Stimulated activated memory B cell treated with anti-CD40 and anti-IgM and Interleukin-4, amounts not matched to agents 10 μg/mL and 1 μg/mL and 100 μg/mL, for 72 hours (primary cell): ENCODE measurements around the gene ASB2.
A peak's percentile ranks its signal among the peaks of the same experiment; 100 is the strongest.

Experiments used
- ATAC-seq: fragments of 150-1000 bp; cut with Tn5 transposase; 2 replicates; pipeline ENCODE4 v1.10.0; 2021
- H3K27ac Mint-ChIP-seq: one replicate; pipeline ENCODE4 v1.8.0; 2022; ENCODE audit warnings: mild to moderate bottlenecking, mixed read lengths
- H3K27me3 Mint-ChIP-seq: one replicate; pipeline ENCODE4 v1.8.0; 2022; ENCODE audit warnings: mixed read lengths
- H3K36me3 Mint-ChIP-seq: one replicate; pipeline ENCODE4 v1.8.0; 2022; ENCODE audit warnings: mixed read lengths
- H3K4me1 Mint-ChIP-seq: one replicate; pipeline ENCODE4 v1.8.0; 2022; ENCODE audit warnings: mixed read lengths
- H3K4me3 Mint-ChIP-seq: one replicate; pipeline ENCODE4 v1.8.0; 2022; ENCODE audit warnings: mild to moderate bottlenecking, moderate library complexity, mixed read lengths
- H3K9me3 Mint-ChIP-seq: one replicate; pipeline ENCODE4 v1.8.0; 2022; ENCODE audit warnings: mixed read lengths

ASB2 gene

GRCh38 chr14:93964281-93964680 lies 12.1 kb downstream of the ASB2 start:
- Mint-ChIP-seq H3K27me3 (no peaks in the 10 kb centered on the region), H3K4me3 (no peak overlapping the region), H3K4me1 (peaks cover 92% of the 10 kb centered on the region), H3K27ac (peak overlapping the region; percentile 95), H3K9me3 (peaks cover 6% of the 10 kb centered on the region), H3K36me3 (no peaks in the 10 kb centered on the region)
- ATAC-seq = no peak

- no peaks in the 10 kb centered on the region for H3K27me3 Mint-ChIP-seq
- ATAC-seq = no peak
- no peak overlapping the region for H3K4me3 Mint-ChIP-seq
- H3K9me3 Mint-ChIP-seq = peaks cover 6% of the 10 kb centered on the region
- peaks cover 92% of the 10 kb centered on the region for H3K4me1 Mint-ChIP-seq
- H3K27ac Mint-ChIP-seq = peak overlapping the region; percentile 95
- H3K36me3 Mint-ChIP-seq = no peaks in the 10 kb centered on the region
Measured at GRCh38 chr14:93963692-93964091, 12.7 kb downstream of the ASB2 start.

DNA sequence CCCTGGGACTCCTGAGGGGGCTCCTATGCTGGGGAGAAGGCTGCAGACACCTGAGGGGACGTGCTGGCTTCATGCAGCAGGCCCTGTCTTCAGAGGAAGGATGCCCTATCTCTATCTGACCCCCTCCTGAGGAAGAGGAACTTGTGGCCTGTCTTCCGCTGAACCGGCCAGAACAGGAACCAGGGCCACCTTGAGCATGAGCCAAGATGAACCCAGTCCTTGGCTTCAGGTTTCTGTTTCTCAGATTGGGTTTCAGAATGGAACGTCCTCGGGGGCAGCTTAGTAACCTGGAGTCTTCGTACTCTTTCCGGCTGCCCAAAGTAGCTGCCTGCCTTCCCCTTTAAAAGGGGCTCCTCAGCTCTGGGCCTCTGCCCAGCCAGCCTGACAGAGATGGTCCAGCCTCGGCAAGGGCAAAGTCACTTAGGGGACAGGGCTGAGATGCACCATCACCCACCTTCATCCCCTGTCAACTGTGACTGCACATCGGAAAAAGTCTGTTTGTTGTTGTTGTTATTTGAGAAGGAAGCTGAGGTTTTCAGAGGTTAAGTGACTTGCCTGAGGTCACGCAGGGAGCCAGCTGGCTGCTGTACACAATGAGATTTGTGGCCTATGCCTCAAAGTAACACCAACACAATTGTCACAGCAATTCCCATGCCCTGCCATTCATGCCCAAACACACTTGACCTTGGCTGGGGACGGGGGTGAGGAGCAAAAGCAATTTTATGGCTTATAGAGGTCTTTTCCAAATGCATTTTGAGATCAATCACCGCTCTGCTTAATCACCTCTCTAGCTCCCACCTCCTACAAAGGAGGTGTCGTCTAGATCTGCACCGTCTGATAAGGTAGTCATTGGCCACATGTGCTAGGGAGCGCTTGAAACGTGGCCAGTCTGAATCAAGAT lies 13.4 kb downstream of the ASB2 start:
- peak overlapping the region; percentile 55 for H3K4me3 Mint-ChIP-seq
- peak; percentile 83 for ATAC-seq
- H3K4me1 Mint-ChIP-seq = peaks cover 92% of the 10 kb centered on the region
- peaks cover 6% of the 10 kb centered on the region for H3K9me3 Mint-ChIP-seq
- no peaks in the 10 kb centered on the region for H3K36me3 Mint-ChIP-seq
- H3K27me3 Mint-ChIP-seq = no peaks in the 10 kb centered on the region
- peak overlapping the region; percentile 95 for H3K27ac Mint-ChIP-seq

DNA sequence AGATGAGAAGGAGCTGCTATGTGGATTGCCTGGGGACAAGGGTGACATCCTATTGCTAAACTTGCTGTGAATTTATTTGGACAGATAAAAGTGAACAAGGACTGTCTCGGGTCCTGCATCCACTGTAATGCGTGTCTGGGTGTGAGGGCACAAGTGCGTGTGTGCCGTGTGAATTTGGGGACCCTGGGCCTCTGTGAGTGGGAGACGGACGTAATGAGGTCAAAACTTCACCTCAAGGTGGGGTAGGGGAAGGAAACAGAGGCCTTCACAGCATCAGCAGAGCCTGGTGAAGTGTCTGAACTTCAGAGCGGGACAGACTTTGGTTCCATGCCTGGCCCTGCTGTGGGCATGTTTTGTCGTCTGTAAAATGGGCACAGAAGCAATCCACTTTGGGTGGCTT lies 14.8 kb downstream of the ASB2 start:
- Mint-ChIP-seq H3K4me3 (peak overlapping the region; percentile 57), H3K4me1 (peaks cover 93% of the 10 kb centered on the region), H3K27ac (peak overlapping the region; percentile 95), H3K27me3 (no peaks in the 10 kb centered on the region), H3K9me3 (peaks cover 6% of the 10 kb centered on the region), H3K36me3 (no peaks in the 10 kb centered on the region)
- ATAC-seq = no peak

DNA sequence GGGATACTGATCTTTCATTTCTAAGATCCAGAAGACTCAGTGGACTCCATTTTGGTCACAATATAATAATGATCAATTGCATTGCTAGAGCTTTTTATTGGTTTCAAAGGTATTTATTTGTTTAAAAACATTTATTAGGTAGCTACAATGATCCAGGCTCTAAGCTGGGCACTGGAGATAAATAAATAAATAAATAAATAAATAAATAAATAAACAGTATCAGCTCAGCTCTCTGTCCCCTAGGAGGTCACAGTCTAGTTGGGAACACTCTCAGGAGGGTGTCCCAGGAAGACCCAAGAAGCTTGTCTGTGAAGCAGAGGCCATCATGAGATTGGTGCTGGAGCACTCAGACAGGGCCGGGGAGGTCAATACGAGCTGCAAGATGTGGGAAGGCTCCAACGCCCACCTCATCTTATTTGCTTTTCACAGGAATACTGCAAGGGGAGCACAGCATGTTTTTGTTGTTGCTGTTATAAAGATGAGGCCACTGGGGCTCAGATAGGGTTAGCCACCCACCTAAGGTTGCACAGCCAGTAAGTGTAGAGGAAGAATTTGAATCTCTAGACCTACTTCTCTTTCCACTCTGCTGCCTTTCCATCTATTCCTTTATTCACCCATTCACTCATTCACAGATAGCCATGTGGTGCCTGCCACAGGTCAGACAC lies 15.5 kb downstream of the ASB2 start:
- Mint-ChIP-seq H3K27ac (peak overlapping the region; percentile 95), H3K36me3 (no peaks in the 10 kb centered on the region), H3K9me3 (peaks cover 6% of the 10 kb centered on the region), H3K27me3 (no peaks in the 10 kb centered on the region), H3K4me3 (no peak overlapping the region), H3K4me1 (peaks cover 98% of the 10 kb centered on the region)
- ATAC-seq = no peak

- H3K4me1 Mint-ChIP-seq = peaks cover 99% of the 10 kb centered on the region
- no peak for ATAC-seq
- peaks cover 6% of the 10 kb centered on the region for H3K9me3 Mint-ChIP-seq
- no peaks in the 10 kb centered on the region for H3K36me3 Mint-ChIP-seq
- peak overlapping the region; percentile 92 for H3K27ac Mint-ChIP-seq
- no peaks in the 10 kb centered on the region for H3K27me3 Mint-ChIP-seq
- no peak overlapping the region for H3K4me3 Mint-ChIP-seq
Measured at GRCh38 chr14:93960108-93960475, 16.3 kb downstream of the ASB2 start.

DNA sequence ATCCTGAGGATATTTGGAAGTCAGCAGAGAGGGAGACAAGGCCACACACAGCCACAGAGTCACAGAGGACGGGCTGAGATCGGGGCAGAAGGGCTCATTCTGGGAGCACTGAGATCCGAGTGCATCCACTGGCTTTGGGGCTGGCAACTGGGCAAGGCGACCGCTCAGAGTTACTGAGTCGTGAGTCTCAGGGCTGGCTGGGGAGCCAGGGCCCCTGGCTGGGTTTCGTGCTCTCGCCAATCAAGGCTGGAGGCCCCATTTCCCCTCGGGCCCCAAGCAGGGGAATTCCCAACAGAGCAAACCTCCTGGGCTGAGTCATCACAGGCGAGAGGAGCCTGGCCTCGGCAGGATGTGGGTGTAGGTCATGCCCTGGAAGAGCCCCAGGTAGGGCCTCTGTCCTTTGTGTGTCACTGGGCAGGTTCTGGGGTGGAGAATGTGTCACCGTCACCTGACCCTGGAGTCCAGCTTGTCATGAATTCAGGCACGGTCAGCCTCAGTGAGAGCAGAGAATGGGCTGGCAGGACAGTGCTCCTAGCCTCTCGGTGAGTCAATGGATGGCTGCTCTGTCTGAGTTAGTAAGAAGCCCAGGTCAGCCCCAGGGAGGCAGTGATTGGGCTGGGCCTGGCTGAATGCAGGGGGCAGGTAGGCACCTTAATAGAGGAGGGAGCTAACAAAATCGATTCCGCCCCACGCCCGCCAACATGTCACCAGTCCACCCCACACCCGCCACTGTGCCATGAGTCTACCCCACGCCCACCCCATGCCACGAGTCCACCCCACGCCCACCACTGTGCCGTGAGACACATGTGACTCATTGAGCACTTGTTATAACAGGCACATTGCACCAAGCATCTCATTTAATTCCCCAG lies 16.9 kb downstream of the ASB2 start:
- peak overlapping the region; percentile 92 for H3K27ac Mint-ChIP-seq
- no peaks in the 10 kb centered on the region for H3K9me3 Mint-ChIP-seq
- peak; percentile 87 for ATAC-seq
- H3K36me3 Mint-ChIP-seq = no peaks in the 10 kb centered on the region
- no peaks in the 10 kb centered on the region for H3K27me3 Mint-ChIP-seq
- peak overlapping the region; percentile 70 for H3K4me3 Mint-ChIP-seq
- H3K4me1 Mint-ChIP-seq = peaks cover 99% of the 10 kb centered on the region

DNA sequence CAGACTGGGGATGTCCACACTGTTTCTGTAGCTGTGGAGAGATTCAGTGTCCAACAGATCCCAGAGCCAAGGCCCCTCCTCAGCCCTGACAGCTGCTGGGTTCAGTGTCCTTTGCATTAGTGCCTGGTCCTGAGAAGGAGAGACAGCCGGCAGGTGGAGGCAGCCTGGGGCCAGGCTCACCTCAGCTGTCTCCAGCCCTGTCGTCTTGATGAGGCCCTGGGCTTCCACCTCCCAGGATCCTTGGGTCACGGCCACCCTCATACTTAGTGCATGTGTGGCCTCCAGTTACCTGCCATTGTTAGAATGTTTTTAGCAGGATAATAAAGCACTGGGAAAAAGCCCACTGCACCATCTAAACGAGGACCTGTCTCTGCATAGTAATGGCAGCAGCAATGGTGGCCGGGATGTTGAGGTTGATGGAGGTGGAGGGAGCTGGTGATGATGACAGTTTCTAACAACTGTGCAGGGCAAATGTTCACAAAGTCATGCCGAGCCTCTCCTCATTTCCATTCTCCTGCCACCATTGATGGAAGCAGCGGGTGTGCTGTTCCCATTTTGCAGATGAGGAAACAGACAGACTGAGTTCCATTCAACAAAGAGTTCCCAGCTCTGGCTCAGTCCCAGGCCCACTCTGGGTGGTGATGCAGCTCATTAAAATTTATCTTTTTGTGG lies 17.7 kb downstream of the ASB2 start:
- Mint-ChIP-seq H3K4me1 (peaks cover 99% of the 10 kb centered on the region), H3K36me3 (no peaks in the 10 kb centered on the region), H3K27me3 (no peaks in the 10 kb centered on the region), H3K9me3 (no peaks in the 10 kb centered on the region), H3K27ac (peak overlapping the region; percentile 92), H3K4me3 (peak overlapping the region; percentile 70)
- ATAC-seq = no peak

GRCh38 chr14:93957751-93958566 lies 18.4 kb downstream of the ASB2 start:
- Mint-ChIP-seq H3K27ac (peak overlapping the region; percentile 92), H3K4me1 (peaks cover 94% of the 10 kb centered on the region), H3K4me3 (no peak overlapping the region), H3K27me3 (no peaks in the 10 kb centered on the region), H3K36me3 (no peaks in the 10 kb centered on the region), H3K9me3 (no peaks in the 10 kb centered on the region)
- ATAC-seq = no peak

DNA sequence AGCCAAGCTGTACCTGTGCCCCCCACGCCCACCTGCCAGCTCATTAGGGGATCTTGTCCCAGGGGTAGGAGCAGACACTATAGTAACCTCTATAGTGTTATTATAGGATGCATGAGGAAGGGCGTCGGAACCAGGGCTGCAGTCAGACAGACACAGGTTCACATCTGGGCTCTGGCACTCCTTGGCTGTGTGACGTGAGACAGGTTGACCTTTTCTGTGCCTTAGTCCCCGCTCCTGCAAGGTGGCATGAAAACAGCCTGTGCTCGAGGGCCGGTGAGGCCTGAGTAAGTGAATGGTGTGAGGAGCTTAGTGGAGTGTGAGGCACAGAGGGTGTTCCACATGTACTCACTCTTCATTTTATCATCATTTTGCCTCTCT lies 19.0 kb downstream of the ASB2 start:
- Mint-ChIP-seq H3K27ac (peak overlapping the region; percentile 92), H3K27me3 (no peaks in the 10 kb centered on the region), H3K36me3 (no peaks in the 10 kb centered on the region), H3K4me3 (no peak overlapping the region), H3K4me1 (peaks cover 88% of the 10 kb centered on the region), H3K9me3 (no peaks in the 10 kb centered on the region)
- ATAC-seq = no peak

DNA sequence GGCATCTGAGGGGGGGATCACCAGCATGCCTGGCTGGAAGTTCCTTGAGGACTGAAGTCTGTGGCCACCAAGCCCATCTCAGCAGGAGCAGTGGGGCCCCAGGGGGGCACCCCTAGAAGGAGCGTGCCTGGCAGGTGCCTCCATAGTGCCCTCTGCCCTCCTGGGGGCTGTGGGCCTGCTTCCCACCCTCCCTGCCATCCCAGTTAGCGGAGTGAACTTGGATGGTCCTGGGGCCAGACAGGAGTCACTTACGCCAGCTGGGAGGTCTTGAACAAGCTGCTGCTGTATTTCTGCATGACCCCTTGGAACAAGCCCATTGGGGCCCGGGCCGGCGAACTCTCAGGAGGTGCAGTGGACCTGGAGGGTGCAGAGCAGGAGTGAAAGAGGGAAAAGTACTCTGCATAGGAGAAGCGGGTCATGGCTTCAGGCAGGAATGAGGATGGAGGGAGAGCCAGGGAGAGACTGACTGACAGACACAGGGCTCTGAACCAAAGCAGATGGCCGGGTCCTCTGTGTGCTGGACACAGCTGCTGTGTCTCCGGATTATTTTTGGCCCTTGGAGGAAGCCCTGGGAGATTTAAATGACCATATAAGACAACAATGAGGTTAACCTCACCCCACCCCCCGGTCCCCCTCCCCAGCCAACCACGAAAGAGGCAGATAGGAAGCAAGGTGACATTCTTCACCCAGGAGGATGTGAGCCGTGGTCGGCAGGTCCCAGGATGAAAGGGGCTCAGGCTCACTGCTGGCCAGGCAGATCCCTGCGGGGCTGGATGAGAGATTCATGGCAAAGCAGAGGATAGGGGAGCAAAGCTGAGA lies 19.6 kb downstream of the ASB2 start:
- Mint-ChIP-seq H3K27me3 (no peaks in the 10 kb centered on the region), H3K9me3 (no peaks in the 10 kb centered on the region), H3K27ac (peak overlapping the region; percentile 92), H3K4me3 (peak overlapping the region; percentile 60), H3K36me3 (no peaks in the 10 kb centered on the region), H3K4me1 (peaks cover 82% of the 10 kb centered on the region)
- no peak for ATAC-seq

DNA sequence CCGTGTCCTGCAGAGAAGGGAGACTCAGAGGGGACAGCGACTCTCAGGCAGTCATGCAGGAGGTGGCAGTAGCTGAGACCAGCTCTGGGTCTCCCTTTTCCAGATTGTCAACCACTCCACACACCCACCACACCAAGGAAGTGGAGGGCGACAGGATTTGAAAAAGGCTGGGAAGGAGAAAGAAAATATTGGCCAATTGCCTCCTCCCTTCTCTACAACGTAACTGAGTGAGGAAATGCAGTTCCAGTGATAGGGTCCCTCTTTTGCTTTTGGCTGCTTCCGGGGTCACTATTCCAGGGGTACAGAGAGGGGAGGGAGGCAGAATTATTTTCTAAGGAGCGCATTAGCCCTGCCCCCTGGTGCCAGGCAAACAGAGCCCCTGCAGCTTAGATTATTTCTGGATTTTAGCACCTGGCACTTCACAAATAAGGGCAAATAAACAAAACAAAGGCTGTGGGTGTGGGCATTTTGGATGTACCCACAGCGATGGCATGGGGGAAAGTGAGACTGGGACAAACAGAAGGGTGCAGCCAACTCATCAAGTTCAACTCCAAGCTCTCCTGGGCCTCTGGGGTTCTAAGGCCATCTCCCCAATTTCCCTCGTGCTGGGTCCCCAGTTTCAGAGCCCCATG lies 20.4 kb downstream of the ASB2 start:
- Mint-ChIP-seq H3K27ac (peak overlapping the region; percentile 92), H3K36me3 (peaks cover 1% of the 10 kb centered on the region), H3K4me3 (peak overlapping the region; percentile 82), H3K9me3 (no peaks in the 10 kb centered on the region), H3K4me1 (peaks cover 74% of the 10 kb centered on the region), H3K27me3 (no peaks in the 10 kb centered on the region)
- no peak for ATAC-seq
